WI38 (cell line): Measurements from ENCODE around the gene RRP7A.
"Not testable (repeated sequence)": the region's sequence is repeated elsewhere in the genome, so short reads cannot be mapped to it uniquely, and the experiment has no call there.

Source experiments
- H3K4me3 ChIP-seq: 2 replicates; pipeline ENCODE4 v1.5.1; 2011; ENCODE audit warnings: low read depth, mild to moderate bottlenecking, control low read depth, low read length
- TF ChIP-seq, protein P1 (sequence below): IDR thresholded peaks from 2 replicates; pipeline ENCODE4 v1.5.1; 2012; ENCODE audit warnings: low read depth, mild to moderate bottlenecking, control low read depth, low read length

Gene RRP7A

DNA sequence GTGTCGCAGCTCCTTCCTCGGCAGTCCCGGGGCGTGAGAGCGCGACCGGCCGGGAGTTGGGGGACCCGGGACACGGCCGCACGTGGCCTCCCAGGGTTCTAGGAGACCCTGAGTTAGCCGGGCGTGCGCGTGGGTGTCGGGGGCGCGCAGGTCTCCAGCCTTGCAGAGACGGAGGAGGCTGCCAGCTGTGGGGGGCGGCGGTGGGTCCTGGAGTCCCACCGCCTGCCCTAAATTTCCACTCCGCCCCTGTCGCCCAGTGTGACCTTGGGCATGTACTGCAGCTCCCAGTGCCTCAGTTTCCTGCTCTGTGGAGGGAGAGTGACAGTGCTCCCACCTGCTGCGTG is 18.8 kb downstream of the RRP7A start:
- TF ChIP-seq, protein P1, sequence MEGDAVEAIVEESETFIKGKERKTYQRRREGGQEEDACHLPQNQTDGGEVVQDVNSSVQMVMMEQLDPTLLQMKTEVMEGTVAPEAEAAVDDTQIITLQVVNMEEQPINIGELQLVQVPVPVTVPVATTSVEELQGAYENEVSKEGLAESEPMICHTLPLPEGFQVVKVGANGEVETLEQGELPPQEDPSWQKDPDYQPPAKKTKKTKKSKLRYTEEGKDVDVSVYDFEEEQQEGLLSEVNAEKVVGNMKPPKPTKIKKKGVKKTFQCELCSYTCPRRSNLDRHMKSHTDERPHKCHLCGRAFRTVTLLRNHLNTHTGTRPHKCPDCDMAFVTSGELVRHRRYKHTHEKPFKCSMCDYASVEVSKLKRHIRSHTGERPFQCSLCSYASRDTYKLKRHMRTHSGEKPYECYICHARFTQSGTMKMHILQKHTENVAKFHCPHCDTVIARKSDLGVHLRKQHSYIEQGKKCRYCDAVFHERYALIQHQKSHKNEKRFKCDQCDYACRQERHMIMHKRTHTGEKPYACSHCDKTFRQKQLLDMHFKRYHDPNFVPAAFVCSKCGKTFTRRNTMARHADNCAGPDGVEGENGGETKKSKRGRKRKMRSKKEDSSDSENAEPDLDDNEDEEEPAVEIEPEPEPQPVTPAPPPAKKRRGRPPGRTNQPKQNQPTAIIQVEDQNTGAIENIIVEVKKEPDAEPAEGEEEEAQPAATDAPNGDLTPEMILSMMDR, result no peak
- no peak overlapping the region for H3K4me3 ChIP-seq

DNA sequence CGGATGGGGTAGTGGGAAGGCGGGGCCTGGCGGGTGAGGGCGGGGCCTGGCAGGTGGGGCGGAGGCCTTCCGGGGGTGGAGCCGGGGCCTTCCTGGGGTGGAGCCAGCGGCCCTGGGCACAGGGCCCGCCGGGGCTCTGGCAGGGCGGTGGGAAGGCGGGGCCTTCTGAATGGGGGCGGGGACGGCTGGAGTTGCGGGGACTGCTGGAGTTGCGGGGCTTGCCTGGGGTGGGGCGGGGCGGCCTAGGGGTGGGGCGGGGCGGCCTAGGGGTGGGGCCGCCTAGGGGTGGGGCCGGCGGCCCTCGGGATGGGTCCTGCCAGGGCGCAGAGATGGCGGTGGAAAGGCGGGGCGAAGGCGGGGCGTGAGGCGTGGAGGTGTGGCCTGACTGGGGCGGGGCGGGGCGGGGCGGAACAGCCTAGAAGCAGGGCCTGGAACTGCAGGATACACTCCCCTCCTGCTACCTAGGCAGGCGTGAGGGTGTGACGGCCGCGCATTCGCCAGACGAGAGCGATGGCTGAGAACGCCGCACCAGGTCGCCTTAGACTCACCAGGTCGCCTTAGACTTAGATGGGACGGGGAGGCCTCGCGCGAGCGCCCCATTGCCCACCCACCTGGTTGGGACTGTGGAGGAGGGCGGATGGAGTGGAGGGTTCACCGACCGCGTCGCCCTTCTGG is 19.3 kb downstream of the RRP7A start:
- TF ChIP-seq, protein P1, result no peak
- no peak overlapping the region for H3K4me3 ChIP-seq

DNA sequence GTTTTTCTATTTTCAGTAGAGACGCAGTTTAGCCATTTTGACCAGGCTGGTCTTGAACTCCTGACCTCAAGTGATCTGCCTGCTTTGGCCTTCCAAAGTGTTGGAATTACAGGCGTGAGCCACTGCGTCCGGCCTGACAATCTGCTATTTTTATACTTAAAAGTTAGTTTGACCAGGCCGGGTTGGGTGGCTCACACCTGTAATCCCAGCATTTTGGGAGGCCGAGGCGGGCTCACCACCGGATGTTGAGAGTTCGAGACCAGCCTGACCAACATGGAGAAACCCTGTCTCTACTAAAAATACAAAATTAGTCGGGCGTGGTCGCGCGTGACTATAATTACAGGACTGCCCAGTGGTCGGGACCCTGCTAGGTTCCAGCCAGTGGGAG is 19.8 kb downstream of the RRP7A start:
- H3K4me3 ChIP-seq, result not testable (repeated sequence)

DNA sequence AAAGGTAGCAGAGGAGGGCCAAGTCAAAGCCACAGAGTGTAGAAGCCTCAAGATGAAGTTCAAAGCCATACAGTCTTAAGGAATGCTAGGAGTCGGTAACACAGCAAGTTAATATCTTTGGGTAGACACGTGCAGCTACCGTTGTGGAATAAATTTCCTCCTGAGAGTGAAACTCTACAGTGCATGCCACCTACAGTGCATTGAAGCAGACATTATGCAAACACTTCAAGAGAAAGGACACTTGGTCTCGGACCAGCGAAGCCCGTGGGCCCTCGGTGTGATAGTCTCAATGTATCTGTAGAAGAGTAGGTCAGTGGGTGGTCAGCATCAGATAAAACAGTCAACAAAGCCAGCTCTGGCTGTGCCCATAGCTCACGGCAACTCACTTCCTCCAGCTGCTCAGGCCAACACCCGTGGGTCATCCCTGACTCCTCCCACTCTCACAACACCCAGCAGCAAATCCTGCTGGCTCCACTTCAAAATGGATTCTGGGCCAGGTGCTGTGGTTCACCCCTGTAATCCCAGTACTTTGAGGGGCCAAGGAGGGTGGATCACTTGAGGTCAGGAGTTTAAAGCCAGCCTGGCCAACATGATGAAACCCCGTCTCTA is 24.0 kb downstream of the RRP7A start:
- not testable (repeated sequence) for H3K4me3 ChIP-seq

DNA sequence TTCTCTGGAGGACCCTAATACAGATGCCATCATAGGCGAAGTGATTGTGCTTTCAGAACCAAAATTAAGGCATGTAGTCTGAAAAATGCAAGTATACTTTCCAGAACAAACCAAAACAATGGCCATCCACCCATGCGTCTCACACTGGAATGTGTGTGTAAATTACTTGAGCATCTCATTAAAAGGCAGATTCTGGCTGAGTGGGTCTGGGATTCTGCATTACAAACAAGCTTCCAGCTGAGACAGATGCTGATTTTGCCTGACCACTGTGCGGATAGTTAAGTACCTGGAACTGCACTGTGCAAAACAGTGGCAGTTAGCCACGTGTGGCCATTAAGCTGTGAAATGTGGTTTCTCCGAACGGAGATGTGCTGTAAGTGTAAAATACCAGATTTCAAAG is 26.2 kb downstream of the RRP7A start:
- TF ChIP-seq, protein P1, result no peak
- H3K4me3 ChIP-seq, result no peak overlapping the region

DNA sequence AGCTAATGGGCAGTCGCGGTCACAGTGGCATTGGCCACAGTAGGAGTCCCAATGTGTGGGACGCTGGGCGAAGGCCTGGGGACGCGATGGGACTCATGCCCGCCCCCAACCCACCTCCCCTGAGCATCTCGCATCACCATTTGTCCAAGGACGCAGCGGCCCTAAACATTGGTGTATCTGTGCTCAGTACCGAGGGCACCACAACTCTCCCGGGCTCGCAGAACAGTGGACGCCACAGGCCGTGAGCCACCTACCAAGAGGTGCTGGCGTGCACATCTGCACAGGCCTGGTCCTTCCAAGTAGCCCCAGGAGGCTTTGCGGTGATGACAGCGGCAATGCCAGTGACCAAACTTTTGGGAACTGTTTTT is 27.3 kb downstream of the RRP7A start:
- H3K4me3 ChIP-seq, result no peak overlapping the region
- TF ChIP-seq, protein P1, result no peak

DNA sequence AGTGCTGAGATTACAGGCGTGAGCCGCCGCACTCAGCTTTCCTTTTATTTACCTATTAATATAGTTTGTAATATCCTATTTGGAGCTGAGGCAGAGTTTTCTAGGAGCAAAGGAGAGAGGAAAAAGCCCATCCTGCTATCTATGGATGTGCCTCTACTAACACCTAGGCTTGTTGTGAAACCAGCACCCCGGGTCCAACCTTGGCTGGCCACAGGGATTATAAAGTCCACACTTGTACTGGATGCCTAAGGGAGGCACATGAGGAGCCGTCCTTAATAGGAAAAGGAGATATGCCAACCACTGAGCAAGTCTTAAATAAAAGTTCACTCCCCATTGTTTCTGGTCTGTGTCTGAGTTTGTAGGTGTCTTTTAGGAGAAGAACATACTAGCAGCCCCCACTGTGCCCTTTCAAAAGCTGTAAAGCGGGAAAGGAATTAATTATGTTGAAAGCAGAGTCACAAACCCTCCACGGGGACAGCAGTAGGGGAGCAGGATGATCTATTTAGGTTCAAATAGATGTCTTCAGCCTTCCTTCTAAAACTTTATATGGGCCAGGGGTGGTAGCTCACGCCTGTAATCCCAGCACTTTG is 29.3 kb downstream of the RRP7A start:
- H3K4me3 ChIP-seq, result no peak overlapping the region
- TF ChIP-seq, protein P1, result no peak

DNA sequence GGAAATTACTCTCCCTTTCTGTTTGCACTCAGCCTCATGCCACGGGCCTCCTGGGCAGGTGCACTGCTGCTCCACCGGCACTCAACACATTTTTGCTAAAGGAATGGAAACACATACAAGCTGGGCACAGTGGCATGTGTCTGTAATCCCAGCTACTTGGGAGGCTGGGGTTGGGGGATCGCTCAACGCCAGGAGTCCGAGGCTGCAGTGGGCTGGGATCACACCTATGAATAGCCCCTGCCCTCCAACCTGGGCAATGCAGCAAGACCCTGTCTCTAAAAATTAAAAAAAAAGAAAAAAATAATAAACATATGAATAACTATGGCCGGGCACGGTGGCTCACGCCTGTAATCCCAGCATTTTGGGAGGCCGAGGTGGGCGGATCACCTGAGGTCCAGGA is 30.6 kb downstream of the RRP7A start:
- H3K4me3 ChIP-seq, result no peak overlapping the region

More for the DNA sequence above, 30.6 kb downstream of the RRP7A start:
- TF ChIP-seq, protein P1, result no peak
